ENCODE data around the gene SLC8A3. TPM values are rescaled to one million over a fixed set of nuclear protein-coding genes. Genes with fewer than 3 reads are reported as not detected.

Gene SLC8A3
- total RNA-seq, 1 experiment from 2014 or later, result not detected

GRCh38 chr14:70152081-70152480 is 36.7 kb downstream of the SLC8A3 start:
- H3K36me3 ChIP-seq (ENCODE audit: control insufficient read depth, insufficient read depth, low read length), result no peaks in the 10 kb centered on the region
- ChIA-PET CTCF (no interaction called here), POLR2A (no interaction called here)
- TF ChIP-seq TCF7L2 (IDR thresholded peaks at IDR 0.05; ENCODE audit: low read depth, low read length) (no peak), SIN3A (IDR thresholded peaks at IDR 0.05; ENCODE audit: borderline replicate concordance, insufficient read depth, low read depth, low read length) (no peak), POLR2AphosphoS5 (IDR thresholded peaks at IDR 0.05; ENCODE audit: low read depth, low read length) (no peak)
- TF ChIP-seq, protein P1, sequence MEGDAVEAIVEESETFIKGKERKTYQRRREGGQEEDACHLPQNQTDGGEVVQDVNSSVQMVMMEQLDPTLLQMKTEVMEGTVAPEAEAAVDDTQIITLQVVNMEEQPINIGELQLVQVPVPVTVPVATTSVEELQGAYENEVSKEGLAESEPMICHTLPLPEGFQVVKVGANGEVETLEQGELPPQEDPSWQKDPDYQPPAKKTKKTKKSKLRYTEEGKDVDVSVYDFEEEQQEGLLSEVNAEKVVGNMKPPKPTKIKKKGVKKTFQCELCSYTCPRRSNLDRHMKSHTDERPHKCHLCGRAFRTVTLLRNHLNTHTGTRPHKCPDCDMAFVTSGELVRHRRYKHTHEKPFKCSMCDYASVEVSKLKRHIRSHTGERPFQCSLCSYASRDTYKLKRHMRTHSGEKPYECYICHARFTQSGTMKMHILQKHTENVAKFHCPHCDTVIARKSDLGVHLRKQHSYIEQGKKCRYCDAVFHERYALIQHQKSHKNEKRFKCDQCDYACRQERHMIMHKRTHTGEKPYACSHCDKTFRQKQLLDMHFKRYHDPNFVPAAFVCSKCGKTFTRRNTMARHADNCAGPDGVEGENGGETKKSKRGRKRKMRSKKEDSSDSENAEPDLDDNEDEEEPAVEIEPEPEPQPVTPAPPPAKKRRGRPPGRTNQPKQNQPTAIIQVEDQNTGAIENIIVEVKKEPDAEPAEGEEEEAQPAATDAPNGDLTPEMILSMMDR (IDR thresholded peaks at IDR 0.05), result no peak
- TF ChIP-seq, protein P2, sequence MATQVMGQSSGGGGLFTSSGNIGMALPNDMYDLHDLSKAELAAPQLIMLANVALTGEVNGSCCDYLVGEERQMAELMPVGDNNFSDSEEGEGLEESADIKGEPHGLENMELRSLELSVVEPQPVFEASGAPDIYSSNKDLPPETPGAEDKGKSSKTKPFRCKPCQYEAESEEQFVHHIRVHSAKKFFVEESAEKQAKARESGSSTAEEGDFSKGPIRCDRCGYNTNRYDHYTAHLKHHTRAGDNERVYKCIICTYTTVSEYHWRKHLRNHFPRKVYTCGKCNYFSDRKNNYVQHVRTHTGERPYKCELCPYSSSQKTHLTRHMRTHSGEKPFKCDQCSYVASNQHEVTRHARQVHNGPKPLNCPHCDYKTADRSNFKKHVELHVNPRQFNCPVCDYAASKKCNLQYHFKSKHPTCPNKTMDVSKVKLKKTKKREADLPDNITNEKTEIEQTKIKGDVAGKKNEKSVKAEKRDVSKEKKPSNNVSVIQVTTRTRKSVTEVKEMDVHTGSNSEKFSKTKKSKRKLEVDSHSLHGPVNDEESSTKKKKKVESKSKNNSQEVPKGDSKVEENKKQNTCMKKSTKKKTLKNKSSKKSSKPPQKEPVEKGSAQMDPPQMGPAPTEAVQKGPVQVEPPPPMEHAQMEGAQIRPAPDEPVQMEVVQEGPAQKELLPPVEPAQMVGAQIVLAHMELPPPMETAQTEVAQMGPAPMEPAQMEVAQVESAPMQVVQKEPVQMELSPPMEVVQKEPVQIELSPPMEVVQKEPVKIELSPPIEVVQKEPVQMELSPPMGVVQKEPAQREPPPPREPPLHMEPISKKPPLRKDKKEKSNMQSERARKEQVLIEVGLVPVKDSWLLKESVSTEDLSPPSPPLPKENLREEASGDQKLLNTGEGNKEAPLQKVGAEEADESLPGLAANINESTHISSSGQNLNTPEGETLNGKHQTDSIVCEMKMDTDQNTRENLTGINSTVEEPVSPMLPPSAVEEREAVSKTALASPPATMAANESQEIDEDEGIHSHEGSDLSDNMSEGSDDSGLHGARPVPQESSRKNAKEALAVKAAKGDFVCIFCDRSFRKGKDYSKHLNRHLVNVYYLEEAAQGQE (IDR thresholded peaks at IDR 0.05; ENCODE audit: insufficient read depth in 1 of 2, low read depth in 2 of 2, low read length in 1 of 2), result no peak
- intact Hi-C loops (cut with micrococcal nuclease; ENCODE audit: unreplicated experiment) (no loop called here), in situ Hi-C loops (cut with HindIII; ENCODE audit: low pct_unique_long_range_greater_than_20kb, low sequenced_read_pairs) (no loop called here)
- DNase-seq (ENCODE audit: low read depth, low spot score), result no peak
- H3K27me3 ChIP-seq (ENCODE audit: control insufficient read depth, insufficient read depth, low read length), result no peaks in the 10 kb centered on the region; the same call in none of the 2 replicates
- no peak overlapping the region for H3K4me3 ChIP-seq (ENCODE audit: low read depth in 2 of 2, low read length in 2 of 2)
- no peaks in the 10 kb centered on the region for H3K4me1 ChIP-seq (ENCODE audit: control insufficient read depth, insufficient read depth, low read length)
- no peak for ATAC-seq
- H3K27ac ChIP-seq (ENCODE audit: low read length), result no peak overlapping the region
- no TSS peak for BruUV-seq (replicated peaks)
- no peaks in the 10 kb centered on the region for H3K9me3 ChIP-seq (ENCODE audit: control insufficient read depth, insufficient read depth, low read depth, low read length)

DNA sequence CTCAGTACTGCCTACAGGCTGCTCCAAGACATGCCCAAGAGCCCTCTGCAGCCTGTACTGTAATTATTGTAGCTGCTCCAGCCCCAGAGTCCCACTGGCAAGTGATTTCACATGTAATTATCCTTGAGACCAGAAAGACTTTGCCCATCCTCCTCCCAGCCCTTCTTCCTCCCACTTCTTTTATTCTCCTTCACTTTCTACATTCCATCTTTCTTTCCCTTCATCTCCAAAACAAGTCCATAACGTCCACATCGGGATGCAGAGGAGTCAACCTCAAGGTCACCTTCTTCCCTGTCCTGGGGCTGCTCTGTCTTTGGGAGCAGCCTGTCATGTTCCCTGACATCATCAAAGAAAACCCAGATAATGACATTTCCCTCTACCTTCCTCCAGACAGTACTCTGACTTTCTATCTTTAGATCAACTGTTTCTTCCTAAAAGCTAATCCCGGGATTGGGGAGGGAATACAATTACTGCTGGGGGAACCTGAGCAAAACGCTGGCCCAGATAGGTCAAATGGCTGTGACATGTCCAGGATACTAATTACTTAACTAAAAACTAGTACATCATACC is 39.1 kb downstream of the SLC8A3 start:
- H3K27me3 ChIP-seq (ENCODE audit: control insufficient read depth, insufficient read depth, low read length), result no peaks in the 10 kb centered on the region; the same call in none of the 2 replicates
- no peak for ATAC-seq
- intact Hi-C loops (cut with micrococcal nuclease; ENCODE audit: unreplicated experiment) (no loop called here), in situ Hi-C loops (cut with HindIII; ENCODE audit: low pct_unique_long_range_greater_than_20kb, low sequenced_read_pairs) (no loop called here)
- H3K9me3 ChIP-seq (ENCODE audit: control insufficient read depth, insufficient read depth, low read depth, low read length), result no peaks in the 10 kb centered on the region
- no peaks in the 10 kb centered on the region for H3K36me3 ChIP-seq (ENCODE audit: control insufficient read depth, insufficient read depth, low read length)
- ChIA-PET CTCF (no interaction called here), POLR2A (no interaction called here)
- BruUV-seq (replicated peaks), result no TSS peak
- no peak for DNase-seq (ENCODE audit: low read depth, low spot score)
- no peak for TF ChIP-seq POLR2AphosphoS5 (IDR thresholded peaks at IDR 0.05; ENCODE audit: low read depth, low read length)
- TF ChIP-seq SIN3A (IDR thresholded peaks at IDR 0.05; ENCODE audit: borderline replicate concordance, insufficient read depth, low read depth, low read length), result no peak
- TF ChIP-seq TCF7L2 (IDR thresholded peaks at IDR 0.05; ENCODE audit: low read depth, low read length), result no peak
- TF ChIP-seq, protein P2 (IDR thresholded peaks at IDR 0.05; ENCODE audit: insufficient read depth in 1 of 2, low read depth in 2 of 2, low read length in 1 of 2), result no peak
- H3K4me3 ChIP-seq (ENCODE audit: low read depth in 2 of 2, low read length in 2 of 2), result no peak overlapping the region
- no peaks in the 10 kb centered on the region for H3K4me1 ChIP-seq (ENCODE audit: control insufficient read depth, insufficient read depth, low read length)
- no peak overlapping the region for H3K27ac ChIP-seq (ENCODE audit: low read length)
